Neural cell (in vitro differentiated cells): ENCODE results near the gene YIPF6. TPM values are rescaled to one million over a fixed set of nuclear protein-coding genes. Genes with fewer than 3 reads are reported as not detected.

Experiments used
- polyA plus RNA-seq: library from polyadenylated mRNA; depleted of rRNA; stranded (reverse); fragments of >200 nt; gene quantifications from 2 replicates; pipeline ENCODE4 v1.2.3, GENCODE V29; 2014
- small RNA-seq, 3 experiments: library from RNA; depleted of rRNA; stranded (forward); fragments of <200 nt; gene quantifications; one replicate each; pipeline ENCODE3, GENCODE V24; 2012

YIPF6 gene
- polyA plus RNA-seq, 1 donor from 2014 or later, result 28.5 TPM

Small RNA genes lying within 50 kb of the gene (small RNA-seq; reads per million reads assigned to genes)
- gene RNU6-245P, result 0 to 1.2 (median 0.03) reads per million in 3 experiments

Other genes starting within 250 kb of the YIPF6 start
- 7.3 and 7.6 TPM in 2 replicates for gene OPHN1, start 65.6 kb upstream of the YIPF6 start, polyA plus RNA-seq
- gene STARD8, start 148.6 kb downstream of the YIPF6 start, polyA plus RNA-seq, result 0.06 and 0.09 TPM in 2 replicates